Measurements from ENCODE around the gene KLHL35.

DNA sequence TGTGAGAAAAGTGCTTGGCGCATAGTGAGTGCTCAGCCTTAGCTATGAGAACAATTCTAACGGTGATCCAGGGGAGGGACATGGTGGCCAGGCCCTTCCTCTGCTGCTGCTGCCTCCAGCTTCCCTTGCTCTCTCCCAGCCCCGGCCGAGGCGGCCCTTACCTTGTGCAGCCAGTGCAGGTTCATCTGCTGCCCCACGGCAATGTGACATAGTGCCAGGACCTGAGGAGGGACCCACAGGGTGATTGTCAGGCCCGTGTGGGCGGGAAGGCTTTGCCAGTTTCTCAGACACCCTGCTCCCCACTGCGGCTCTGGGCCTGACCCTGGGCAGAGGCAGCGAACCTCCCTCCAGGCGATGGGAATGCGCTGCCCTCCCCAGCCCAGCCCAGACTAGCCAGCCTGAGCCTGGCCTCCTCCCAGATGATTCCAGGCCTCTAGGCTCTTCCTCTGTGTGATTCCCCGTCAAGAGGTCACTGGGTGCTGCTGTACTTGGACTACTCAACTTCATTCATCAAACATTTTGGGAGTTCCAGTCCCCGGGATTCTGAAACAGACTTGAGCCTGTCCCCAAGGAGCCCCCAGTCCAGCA lies 23.7 kb upstream of the KLHL35 start:
- TF ChIP-seq, protein P1, sequence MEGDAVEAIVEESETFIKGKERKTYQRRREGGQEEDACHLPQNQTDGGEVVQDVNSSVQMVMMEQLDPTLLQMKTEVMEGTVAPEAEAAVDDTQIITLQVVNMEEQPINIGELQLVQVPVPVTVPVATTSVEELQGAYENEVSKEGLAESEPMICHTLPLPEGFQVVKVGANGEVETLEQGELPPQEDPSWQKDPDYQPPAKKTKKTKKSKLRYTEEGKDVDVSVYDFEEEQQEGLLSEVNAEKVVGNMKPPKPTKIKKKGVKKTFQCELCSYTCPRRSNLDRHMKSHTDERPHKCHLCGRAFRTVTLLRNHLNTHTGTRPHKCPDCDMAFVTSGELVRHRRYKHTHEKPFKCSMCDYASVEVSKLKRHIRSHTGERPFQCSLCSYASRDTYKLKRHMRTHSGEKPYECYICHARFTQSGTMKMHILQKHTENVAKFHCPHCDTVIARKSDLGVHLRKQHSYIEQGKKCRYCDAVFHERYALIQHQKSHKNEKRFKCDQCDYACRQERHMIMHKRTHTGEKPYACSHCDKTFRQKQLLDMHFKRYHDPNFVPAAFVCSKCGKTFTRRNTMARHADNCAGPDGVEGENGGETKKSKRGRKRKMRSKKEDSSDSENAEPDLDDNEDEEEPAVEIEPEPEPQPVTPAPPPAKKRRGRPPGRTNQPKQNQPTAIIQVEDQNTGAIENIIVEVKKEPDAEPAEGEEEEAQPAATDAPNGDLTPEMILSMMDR (IDR thresholded peaks at IDR 0.05; ENCODE audit: poor library complexity) = no peak
- no peak for TF ChIP-seq EZH2 (IDR thresholded peaks at IDR 0.05; ENCODE audit: borderline replicate concordance)
